PC-9 (cell line): ENCODE results near the gene KMT2A. TPM values are rescaled to one million over a fixed set of nuclear protein-coding genes. Genes with fewer than 3 reads are reported as not detected.
"Not testable (repeated sequence)": the region's sequence is repeated elsewhere in the genome, so short reads cannot be mapped to it uniquely, and the experiment has no call there.

ENCODE experiments used
- BruUV-seq: library from RNA; stranded (reverse); fragments of 400-500 nt; replicated peaks from 2 replicates; lab custom pipeline; 2021; lab: Mats Ljungman, UMichigan
- CTCF ChIA-PET: fragments of 300-600 bp; sonication (Branson Sonifier 250); formaldehyde crosslinking; loops from one replicate; lab custom pipeline; 2022; ENCODE audit warnings: antibody characterized with exemption; lab: Charles Lee
- POLR2A ChIA-PET: fragments of 300-600 bp; sonication (Branson Sonifier 250); formaldehyde crosslinking; loops from one replicate; lab custom pipeline; 2022; ENCODE audit warnings: antibody characterized with exemption; ENCODE audit not compliant: unreplicated experiment; lab: Charles Lee
- DNase-seq, 2 experiments: peaks; one replicate each; pipeline versions ENCODE4 v3.0.0 to v3.0.0-alpha.2; 2015 to 2022; ENCODE audit warnings: mixed read lengths in 1 of 2
- H2AFZ ChIP-seq: fragments of 200-600 bp; sonication (generic); 2 replicates; pipeline ENCODE4 v1.8.1; 2017; ENCODE audit warnings: antibody characterized with exemption
- H3F3A ChIP-seq: fragments of 200-600 bp; sonication (generic); 2 replicates; pipeline ENCODE4 v1.8.1; 2017; ENCODE audit warnings: antibody characterized with exemption, mild to moderate bottlenecking, low read depth; ENCODE audit not compliant: insufficient read depth
- H3K27ac ChIP-seq: fragments of 200-600 bp; sonication (generic); 2 replicates; pipeline ENCODE4 v1.6.1; 2016; ENCODE audit warnings: mixed run types
- H3K27me3 ChIP-seq: fragments of 200-600 bp; sonication (generic); 2 replicates; pipeline ENCODE4 v1.6.1; 2016; ENCODE audit warnings: low read depth, mixed run types; ENCODE audit not compliant: insufficient read depth
- H3K36me3 ChIP-seq: fragments of 200-600 bp; sonication (generic); 2 replicates; pipeline ENCODE4 v1.6.1; 2016; ENCODE audit warnings: low read depth, mixed run types
- H3K4me1 ChIP-seq: fragments of 200-600 bp; sonication (generic); replicated peaks from 2 replicates; pipeline ENCODE4 v1.6.1; 2016; ENCODE audit warnings: mixed run types; ENCODE audit not compliant: insufficient read depth
- H3K4me2 ChIP-seq: fragments of 200-600 bp; sonication (generic); 2 replicates; pipeline ENCODE4 v1.6.1; 2017; ENCODE audit warnings: mixed run types
- H3K4me3 ChIP-seq: fragments of 200-600 bp; sonication (generic); 2 replicates; pipeline ENCODE4 v1.6.1; 2016; ENCODE audit warnings: mixed run types
- H3K79me2 ChIP-seq: fragments of 200-600 bp; sonication (generic); 2 replicates; pipeline ENCODE4 v1.6.1; 2017; ENCODE audit warnings: low read depth, mixed run types
- H3K9me2 ChIP-seq: fragments of 200-600 bp; sonication (generic); 2 replicates; pipeline ENCODE4 v1.8.1; 2017; ENCODE audit warnings: mild to moderate bottlenecking; ENCODE audit not compliant: insufficient read depth
- H3K9me3 ChIP-seq: fragments of 200-600 bp; sonication (generic); 2 replicates; pipeline ENCODE4 v1.8.1; 2016; ENCODE audit warnings: low read depth; ENCODE audit not compliant: insufficient read depth
- H4K20me1 ChIP-seq: fragments of 200-600 bp; sonication (generic); 2 replicates; pipeline ENCODE4 v1.8.1; 2017; ENCODE audit not compliant: insufficient read depth
- EZH2 ChIP-seq: fragments of 200-600 bp; sonication (generic); IDR thresholded peaks from 2 replicates; pipeline ENCODE4 v1.8.0; 2017; ENCODE audit warnings: antibody characterized with exemption, low read depth
- intact Hi-C: fragments of 100-400 bp; cut with micrococcal nuclease; formaldehyde crosslinking; loops from one replicate; pipeline ENCODE4 v1.10.0; 2022; ENCODE audit not compliant: unreplicated experiment
- total RNA-seq: library from RNA; stranded (reverse); gene quantifications from 2 replicates; pipeline ENCODE4 v1.2.3, GENCODE V29; 2021
- TF ChIP-seq, protein P1 (sequence below): fragments of 200-600 bp; sonication (generic); conservative IDR thresholded peaks from 2 replicates; pipeline ENCODE4 v1.6.1; 2017; ENCODE audit warnings: mixed run types, antibody characterized with exemption, mild to moderate bottlenecking, moderate library complexity

KMT2A gene
- total RNA-seq, 1 experiment from 2014 or later: 80.3 TPM

DNA sequence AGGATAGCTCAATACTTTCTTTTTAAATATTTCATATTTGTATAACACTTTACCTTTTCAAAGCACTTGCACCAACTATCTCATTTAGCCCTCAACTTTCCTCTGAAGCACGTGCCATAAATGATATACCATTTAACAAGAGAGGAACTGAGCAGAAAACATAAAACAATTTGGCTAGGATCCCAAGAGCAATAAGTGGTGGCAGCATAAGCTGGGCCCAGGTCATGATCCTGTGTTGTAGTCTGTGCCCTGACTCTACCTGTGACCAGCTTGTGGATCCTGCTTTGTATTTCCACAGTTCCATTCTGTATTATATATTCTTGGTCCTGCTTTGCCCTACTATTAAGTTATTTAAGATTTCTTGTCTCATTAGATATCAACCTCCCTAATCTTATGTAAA is 23.4 kb upstream of the KMT2A start:
- no peaks in the 10 kb centered on the region for H3K9me3 ChIP-seq
- no peaks in the 10 kb centered on the region for H3K9me2 ChIP-seq
- H3K4me2 ChIP-seq: no peak overlapping the region
- no peak overlapping the region for H3K27ac ChIP-seq
- intact Hi-C loops: no loop called here
- H3K4me1 ChIP-seq: peaks cover 24% of the 10 kb centered on the region
- H3K79me2 ChIP-seq: no peaks in the 10 kb centered on the region
- H3K27me3 ChIP-seq: no peaks in the 10 kb centered on the region
- DNase-seq: no peak
- 0 out of 2 replicates have a peak, but pooled peaks cover 1% of the 10 kb centered on the region for H4K20me1 ChIP-seq
- POLR2A ChIA-PET: no interaction called here
- no peak overlapping the region for H3K4me3 ChIP-seq
- BruUV-seq: no TSS peak
- TF ChIP-seq EZH2: no peak
- TF ChIP-seq, protein P1, sequence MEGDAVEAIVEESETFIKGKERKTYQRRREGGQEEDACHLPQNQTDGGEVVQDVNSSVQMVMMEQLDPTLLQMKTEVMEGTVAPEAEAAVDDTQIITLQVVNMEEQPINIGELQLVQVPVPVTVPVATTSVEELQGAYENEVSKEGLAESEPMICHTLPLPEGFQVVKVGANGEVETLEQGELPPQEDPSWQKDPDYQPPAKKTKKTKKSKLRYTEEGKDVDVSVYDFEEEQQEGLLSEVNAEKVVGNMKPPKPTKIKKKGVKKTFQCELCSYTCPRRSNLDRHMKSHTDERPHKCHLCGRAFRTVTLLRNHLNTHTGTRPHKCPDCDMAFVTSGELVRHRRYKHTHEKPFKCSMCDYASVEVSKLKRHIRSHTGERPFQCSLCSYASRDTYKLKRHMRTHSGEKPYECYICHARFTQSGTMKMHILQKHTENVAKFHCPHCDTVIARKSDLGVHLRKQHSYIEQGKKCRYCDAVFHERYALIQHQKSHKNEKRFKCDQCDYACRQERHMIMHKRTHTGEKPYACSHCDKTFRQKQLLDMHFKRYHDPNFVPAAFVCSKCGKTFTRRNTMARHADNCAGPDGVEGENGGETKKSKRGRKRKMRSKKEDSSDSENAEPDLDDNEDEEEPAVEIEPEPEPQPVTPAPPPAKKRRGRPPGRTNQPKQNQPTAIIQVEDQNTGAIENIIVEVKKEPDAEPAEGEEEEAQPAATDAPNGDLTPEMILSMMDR: no peak
- CTCF ChIA-PET: no interaction called here
- no peak overlapping the region for H2AFZ ChIP-seq
- peaks cover 12% of the 10 kb centered on the region; the same call in 1 of the 2 replicates for H3K36me3 ChIP-seq
- H3F3A ChIP-seq: peaks cover 44% of the 10 kb centered on the region

DNA sequence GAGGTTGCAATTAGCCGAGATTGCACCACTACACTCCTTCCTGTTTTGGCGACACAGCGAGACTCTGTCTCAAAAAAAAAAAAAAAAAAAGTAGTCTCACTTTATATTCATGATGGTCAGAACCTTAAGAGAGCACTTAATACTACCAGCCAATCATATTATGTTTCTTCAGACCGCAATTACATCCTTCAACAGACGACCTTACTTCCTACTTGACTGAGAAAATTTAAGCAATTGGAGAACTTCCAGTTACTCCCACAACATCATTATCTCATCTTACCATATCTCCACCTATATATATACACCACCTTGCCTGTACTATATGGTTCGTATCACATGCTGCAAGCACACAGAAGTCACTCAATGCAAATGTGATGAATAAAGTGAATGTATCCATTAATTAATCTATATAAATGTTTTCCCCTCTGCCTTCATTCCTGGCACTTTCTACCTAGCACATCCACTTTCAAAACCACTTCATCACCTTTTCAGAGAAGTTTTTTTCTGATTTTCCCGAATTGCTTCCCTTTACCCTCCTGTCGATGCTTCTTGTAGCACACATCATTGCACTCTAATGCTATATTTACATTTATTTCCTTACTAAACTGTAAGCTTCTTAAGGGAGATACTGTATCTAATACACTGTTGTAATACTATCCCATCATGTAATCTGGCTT is 21.1 kb upstream of the KMT2A start:
- Histone ChIP-seq H3F3A (peaks cover 44% of the 10 kb centered on the region), H4K20me1 (no peaks in the 10 kb centered on the region), H3K27ac (peak overlapping the region; percentile 47), H3K4me3 (no peak overlapping the region), H3K4me2 (peak overlapping the region; percentile 3; the same call in 1 of the 2 replicates), H3K9me2 (no peaks in the 10 kb centered on the region), H3K27me3 (no peaks in the 10 kb centered on the region), H3K79me2 (no peaks in the 10 kb centered on the region), H3K4me1 (peaks cover 32% of the 10 kb centered on the region), H2AFZ (no peak overlapping the region), H3K36me3 (no peaks in the 10 kb centered on the region), H3K9me3 (no peaks in the 10 kb centered on the region)
- no TSS peak for BruUV-seq
- no peak for DNase-seq
- intact Hi-C loops: loop anchor here (1.0 to 2.0 kb wide), 2 partner anchors 14 to 20 kb away; partner anchors contain the start of gene ATP5MG
- ChIA-PET POLR2A (interaction anchor here (0.6 kb wide), 1 partner anchor 15 kb away, joined by 3 read pairs; no protein-coding TSS in a partner anchor), CTCF (interaction anchor here (0.5 kb wide), 1 partner anchor 76 kb away, joined by 3 read pairs; no protein-coding TSS in a partner anchor)
- TF ChIP-seq, protein P1: 0 out of 2 replicates have a peak, but pooled peaks have one; percentile 9
- TF ChIP-seq EZH2: no peak

DNA sequence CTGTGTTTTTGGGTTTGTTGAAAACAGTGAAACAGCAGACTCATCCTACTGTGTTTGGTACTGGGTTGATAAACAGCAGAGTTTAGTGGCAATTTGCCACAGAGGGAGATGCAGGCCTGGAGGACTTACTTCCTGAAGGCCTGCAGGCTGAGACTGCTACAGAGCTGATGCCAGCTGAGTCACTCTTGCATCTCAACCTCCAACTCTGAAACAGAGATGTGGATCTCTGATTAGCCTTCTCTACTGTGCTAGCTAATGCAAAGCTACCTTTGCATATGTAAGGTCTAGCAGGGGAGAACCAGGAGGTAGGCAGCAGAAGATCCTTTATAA is 20.6 kb upstream of the KMT2A start:
- Histone ChIP-seq H3F3A (peaks cover 41% of the 10 kb centered on the region), H2AFZ (no peak overlapping the region), H4K20me1 (no peaks in the 10 kb centered on the region), H3K9me2 (no peaks in the 10 kb centered on the region), H3K4me3 (no peak overlapping the region), H3K9me3 (no peaks in the 10 kb centered on the region), H3K4me2 (peak overlapping the region; percentile 14; the same call in 1 of the 2 replicates), H3K4me1 (peaks cover 32% of the 10 kb centered on the region), H3K27me3 (no peaks in the 10 kb centered on the region), H3K27ac (peak overlapping the region; percentile 47), H3K79me2 (no peaks in the 10 kb centered on the region), H3K36me3 (no peaks in the 10 kb centered on the region)
- POLR2A ChIA-PET: interaction anchor here (0.6 kb wide), 1 partner anchor 15 kb away, joined by 3 read pairs; no protein-coding TSS in a partner anchor
- BruUV-seq: no TSS peak
- intact Hi-C loops: loop anchor here (1.0 to 2.0 kb wide), 2 partner anchors 14 to 19 kb away; partner anchors contain the start of gene ATP5MG
- DNase-seq: peak; percentile 71 to 97
- CTCF ChIA-PET: no interaction called here
- no peak for TF ChIP-seq EZH2
- TF ChIP-seq, protein P1: no peak

DNA sequence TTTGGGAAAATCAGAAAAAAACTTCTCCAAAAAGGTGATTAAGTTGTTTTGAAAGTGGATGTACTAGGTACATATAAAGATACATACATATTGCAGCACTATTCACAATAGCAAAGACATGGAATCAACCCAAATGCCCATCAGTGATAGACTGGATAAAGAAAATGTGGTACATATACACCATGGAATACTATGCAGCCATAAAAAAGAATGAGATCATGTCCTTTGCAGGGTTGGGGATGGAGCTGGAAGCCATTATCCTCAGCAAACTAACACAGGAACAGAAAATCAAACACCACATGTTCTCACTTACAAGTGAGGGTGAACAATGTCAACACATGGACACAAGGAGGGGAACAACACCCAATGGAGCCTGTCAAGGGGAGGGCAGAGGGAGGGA is 19.4 kb upstream of the KMT2A start:
- Histone ChIP-seq H3K4me1 (peaks cover 32% of the 10 kb centered on the region), H3F3A (peaks cover 41% of the 10 kb centered on the region)
- H2AFZ ChIP-seq, H3K36me3 ChIP-seq, H3K79me2 ChIP-seq, H3K9me3 ChIP-seq, H3K9me2 ChIP-seq, H3K4me3 ChIP-seq, DNase-seq, H3K27me3 ChIP-seq, intact Hi-C loops, POLR2A ChIA-PET, H4K20me1 ChIP-seq, BruUV-seq, H3K27ac ChIP-seq, H3K4me2 ChIP-seq: not testable (repeated sequence)
- CTCF ChIA-PET: interaction anchor here (0.6 kb wide), 1 partner anchor 658 kb away, joined by 3 read pairs; no protein-coding TSS in a partner anchor
